Measurements from ENCODE around the gene NFATC1.

NFATC1 gene

GRCh38 chr18:79355433-79356335, 40.0 kb upstream of the NFATC1 start:
- in situ Hi-C loops (cut with HindIII; ENCODE audit: low sequenced_read_pairs): no loop called here
- H3K4me3 ChIP-seq (ENCODE audit: low read depth, low read length): no peak overlapping the region
- TF ChIP-seq, protein P1, sequence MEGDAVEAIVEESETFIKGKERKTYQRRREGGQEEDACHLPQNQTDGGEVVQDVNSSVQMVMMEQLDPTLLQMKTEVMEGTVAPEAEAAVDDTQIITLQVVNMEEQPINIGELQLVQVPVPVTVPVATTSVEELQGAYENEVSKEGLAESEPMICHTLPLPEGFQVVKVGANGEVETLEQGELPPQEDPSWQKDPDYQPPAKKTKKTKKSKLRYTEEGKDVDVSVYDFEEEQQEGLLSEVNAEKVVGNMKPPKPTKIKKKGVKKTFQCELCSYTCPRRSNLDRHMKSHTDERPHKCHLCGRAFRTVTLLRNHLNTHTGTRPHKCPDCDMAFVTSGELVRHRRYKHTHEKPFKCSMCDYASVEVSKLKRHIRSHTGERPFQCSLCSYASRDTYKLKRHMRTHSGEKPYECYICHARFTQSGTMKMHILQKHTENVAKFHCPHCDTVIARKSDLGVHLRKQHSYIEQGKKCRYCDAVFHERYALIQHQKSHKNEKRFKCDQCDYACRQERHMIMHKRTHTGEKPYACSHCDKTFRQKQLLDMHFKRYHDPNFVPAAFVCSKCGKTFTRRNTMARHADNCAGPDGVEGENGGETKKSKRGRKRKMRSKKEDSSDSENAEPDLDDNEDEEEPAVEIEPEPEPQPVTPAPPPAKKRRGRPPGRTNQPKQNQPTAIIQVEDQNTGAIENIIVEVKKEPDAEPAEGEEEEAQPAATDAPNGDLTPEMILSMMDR (IDR thresholded peaks at IDR 0.05; ENCODE audit: low read depth, low read length, missing control alignments): no peak
- DNase-seq (ENCODE audit: low read depth): no peak

DNA sequence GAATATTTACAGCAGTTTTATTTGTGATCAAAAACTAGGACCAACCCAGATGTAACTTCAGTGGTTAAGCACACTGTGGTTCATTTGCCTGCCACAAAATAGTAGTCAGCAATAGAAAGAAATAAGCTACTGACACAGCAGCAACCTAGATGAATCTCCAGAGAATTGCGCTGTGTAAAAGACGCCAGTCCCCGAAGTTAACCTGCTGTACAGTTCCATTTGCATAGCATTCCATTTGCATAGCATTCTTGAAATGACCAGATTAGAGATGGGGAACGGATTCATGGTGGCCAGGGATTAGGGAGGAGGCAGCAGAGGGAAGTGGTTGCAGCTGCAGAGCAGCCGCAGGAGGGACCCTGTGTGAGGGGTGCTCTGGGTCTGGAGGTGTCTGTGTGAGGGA, 39.3 kb upstream of the NFATC1 start:
- no peak for DNase-seq (ENCODE audit: low read depth)
- no peak overlapping the region for H3K4me3 ChIP-seq (ENCODE audit: low read depth, low read length)
- TF ChIP-seq, protein P1 (IDR thresholded peaks at IDR 0.05; ENCODE audit: low read depth, low read length, missing control alignments): no peak
- in situ Hi-C loops (cut with HindIII; ENCODE audit: low sequenced_read_pairs): no loop called here

GRCh38 chr18:79360933-79361332, 34.8 kb upstream of the NFATC1 start:
- H3K4me3 ChIP-seq (ENCODE audit: low read depth, low read length): no peak overlapping the region
- no peak for DNase-seq (ENCODE audit: low read depth)
- TF ChIP-seq, protein P1 (IDR thresholded peaks at IDR 0.05; ENCODE audit: low read depth, low read length, missing control alignments): no peak
- in situ Hi-C loops (cut with HindIII; ENCODE audit: low sequenced_read_pairs): no loop called here

DNA sequence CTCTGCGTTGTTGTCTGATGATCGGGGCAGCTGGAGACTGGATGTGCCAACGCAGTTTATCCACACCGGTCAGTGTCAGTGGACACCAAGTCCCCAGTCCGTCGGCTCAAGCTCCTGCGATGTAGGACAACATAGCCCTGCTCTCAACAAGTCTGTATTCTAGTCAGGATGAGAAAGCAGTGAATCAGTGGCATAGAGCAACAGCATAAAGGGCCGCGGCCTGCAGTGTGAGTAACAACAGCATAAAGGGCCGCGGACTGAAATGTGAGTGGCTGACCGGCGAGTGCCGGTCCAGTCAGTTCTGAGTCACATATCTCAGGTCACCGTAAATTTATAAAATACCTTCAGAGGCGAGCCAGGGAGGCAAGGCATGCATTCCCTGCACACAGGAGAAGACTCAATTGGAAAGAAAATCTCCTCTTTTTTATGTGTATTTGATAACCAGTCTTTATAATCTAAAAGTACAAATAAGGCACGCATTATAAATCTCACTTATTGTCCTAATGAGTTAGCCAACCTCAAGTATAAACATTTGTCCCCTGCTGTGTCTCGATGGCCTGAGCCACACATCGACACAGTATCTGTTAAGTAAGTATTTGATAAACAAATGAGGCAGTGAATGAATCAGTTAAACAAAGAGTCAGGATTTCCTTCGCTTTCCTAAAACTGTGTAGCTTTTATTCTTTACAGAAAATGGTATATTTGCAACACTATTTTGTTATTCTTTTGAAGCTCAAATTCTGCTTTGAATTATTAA, 33.8 kb upstream of the NFATC1 start:
- TF ChIP-seq, protein P1 (IDR thresholded peaks at IDR 0.05; ENCODE audit: low read depth, low read length, missing control alignments): no peak
- in situ Hi-C loops (cut with HindIII; ENCODE audit: low sequenced_read_pairs): no loop called here
- no peak overlapping the region for H3K4me3 ChIP-seq (ENCODE audit: low read depth, low read length)
- peak; percentile 51 for DNase-seq (ENCODE audit: low read depth)

- peak; percentile 6 for DNase-seq (ENCODE audit: low read depth)
- H3K4me3 ChIP-seq (ENCODE audit: low read depth, low read length): no peak overlapping the region
- in situ Hi-C loops (cut with HindIII; ENCODE audit: low sequenced_read_pairs): no loop called here
- TF ChIP-seq, protein P1 (IDR thresholded peaks at IDR 0.05; ENCODE audit: low read depth, low read length, missing control alignments): no peak
Measured at GRCh38 chr18:79365701-79366100, 30.0 kb upstream of the NFATC1 start.

- in situ Hi-C loops (cut with HindIII; ENCODE audit: low sequenced_read_pairs): no loop called here
- TF ChIP-seq, protein P1 (IDR thresholded peaks at IDR 0.05; ENCODE audit: low read depth, low read length, missing control alignments): no peak
- no peak overlapping the region for H3K4me3 ChIP-seq (ENCODE audit: low read depth, low read length)
- peak; percentile 97 for DNase-seq (ENCODE audit: low read depth)
Measured at GRCh38 chr18:79366177-79367094, 29.3 kb upstream of the NFATC1 start.

All from astrocyte of the cerebellum (primary cell).